HL-60/S4 treated with phorbol 12-myristate 13-acetate at 8.2 ng/mL for 4 days and 3 days (cell line): Measurements from ENCODE around the gene SCGB1A1.

Experiments
- in situ Hi-C: fragments of 300-500 bp; cut with MboI; formaldehyde crosslinking; loops from 2 replicates; pipeline ENCODE4 v1.15.0; 2022; ENCODE audit warnings: low sequenced_read_pairs

SCGB1A1 gene

DNA sequence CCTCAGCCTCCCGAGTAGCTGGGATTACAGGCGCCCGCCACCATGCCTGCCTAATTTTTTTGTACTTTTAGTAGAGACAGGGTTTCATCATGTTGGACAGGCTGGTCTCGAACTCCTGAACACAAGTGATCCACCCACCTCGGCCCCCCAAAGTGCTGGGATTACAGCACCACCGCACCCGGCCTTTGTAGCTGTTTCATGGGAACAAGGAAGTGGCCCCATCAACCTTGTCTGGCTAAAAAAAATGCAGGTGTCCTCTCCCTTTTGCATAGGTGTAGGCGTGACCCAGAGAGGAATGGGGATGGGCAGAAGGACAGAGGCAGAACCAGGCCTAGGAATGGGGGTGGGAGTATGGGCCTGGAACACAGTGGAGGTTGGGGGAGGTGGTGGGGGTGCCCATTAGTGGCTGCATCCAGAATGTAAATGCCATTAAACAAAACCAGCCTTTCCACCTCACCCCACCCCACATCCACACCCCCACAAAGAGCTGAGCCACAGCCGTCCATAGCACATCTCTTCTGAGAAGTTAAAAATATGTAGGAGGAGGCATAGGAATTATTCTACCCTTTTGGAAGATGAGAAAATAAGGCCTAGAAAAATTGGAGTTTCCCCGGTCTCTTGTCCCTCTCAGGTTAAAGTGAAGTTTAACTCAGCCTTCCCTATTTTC lies 22.8 kb upstream of the SCGB1A1 start:
- in situ Hi-C loops = loop anchor here (10.0 to 25.0 kb wide), 2 partner anchors 169 to 466 kb away; no protein-coding TSS in a partner anchor

GRCh38 chr11:62398011-62398994 lies 20.5 kb upstream of the SCGB1A1 start:
- in situ Hi-C loops = loop anchor here (10.0 to 25.0 kb wide), 2 partner anchors 166 to 464 kb away; no protein-coding TSS in a partner anchor

DNA sequence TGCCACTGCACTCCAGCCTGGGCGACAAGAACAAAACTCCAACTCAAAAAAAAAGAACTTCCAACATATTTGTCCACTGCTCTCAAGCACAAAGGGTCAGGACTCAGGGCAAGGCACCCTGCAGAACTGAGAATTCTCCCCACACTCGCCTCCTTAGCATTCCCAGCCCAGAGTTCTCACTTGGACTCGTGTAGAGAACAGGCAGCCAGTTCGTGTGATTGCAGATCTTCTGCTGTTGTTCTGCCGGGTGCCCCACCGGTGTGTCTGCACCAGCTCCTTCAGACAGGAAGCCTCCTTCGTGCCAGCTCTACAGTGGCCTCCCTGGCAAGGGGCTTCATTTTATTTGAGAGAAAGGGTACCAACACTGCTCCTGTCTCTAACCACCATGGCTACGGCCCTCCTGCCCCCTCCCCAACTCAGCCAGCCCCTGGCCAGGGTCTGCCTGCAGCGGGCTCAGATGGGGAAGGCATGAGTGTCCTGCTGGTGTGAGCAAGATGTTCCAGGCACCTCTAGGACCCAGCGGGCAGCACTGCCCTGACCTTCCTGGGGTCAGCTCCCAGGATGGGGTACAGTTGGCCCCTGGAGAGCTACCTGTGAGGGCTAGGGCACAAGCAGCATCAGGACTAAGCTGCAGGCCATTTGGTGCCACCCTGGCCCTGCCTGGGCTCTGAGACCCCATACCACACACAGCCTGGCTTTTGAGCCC lies 19.5 kb upstream of the SCGB1A1 start:
- in situ Hi-C loops = loop anchor here (10.0 to 25.0 kb wide), 2 partner anchors 165 to 463 kb away; no protein-coding TSS in a partner anchor

DNA sequence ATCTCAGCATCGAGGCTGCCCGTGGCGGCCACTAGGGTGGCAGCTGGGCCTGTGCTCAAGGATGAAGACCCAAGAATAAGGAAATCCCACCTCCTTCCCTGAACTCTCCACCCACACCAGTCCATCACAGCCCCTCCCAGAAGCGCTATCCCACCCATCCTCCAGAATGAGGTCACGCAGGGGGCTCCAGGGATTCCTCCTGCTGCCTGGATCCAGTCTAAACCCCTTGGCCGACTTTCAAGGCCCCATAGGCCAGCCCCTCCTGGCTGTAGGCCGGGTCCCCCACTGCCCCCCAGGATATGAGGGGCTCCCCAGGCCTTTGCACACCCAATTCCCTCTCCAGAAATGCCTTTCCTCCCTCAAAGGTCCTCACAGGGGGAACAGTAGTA lies 19.0 kb upstream of the SCGB1A1 start:
- in situ Hi-C loops = loop anchor here (10.0 to 25.0 kb wide), 2 partner anchors 165 to 462 kb away; no protein-coding TSS in a partner anchor

DNA sequence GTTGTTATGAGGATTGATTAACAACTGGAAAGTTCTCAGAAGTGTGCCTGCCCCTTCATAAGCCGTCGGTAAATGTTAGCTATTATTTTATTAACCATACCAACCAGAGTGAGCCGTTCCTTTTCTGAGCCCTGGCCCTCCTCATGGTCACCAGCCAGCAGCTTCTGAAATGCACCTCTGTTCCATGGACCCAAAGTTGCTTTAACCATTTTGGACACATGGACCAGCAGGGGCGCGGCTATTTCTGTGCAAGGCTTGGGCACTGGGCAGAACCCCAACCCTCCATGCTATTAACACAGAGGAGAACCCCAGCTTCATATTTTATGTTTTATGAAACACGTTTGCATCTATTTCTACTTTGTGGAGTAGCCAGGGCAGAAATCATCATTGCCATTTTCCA lies 18.6 kb upstream of the SCGB1A1 start:
- in situ Hi-C loops = no loop called here

GRCh38 chr11:62400760-62401159 lies 18.1 kb upstream of the SCGB1A1 start:
- in situ Hi-C loops = no loop called here

- in situ Hi-C loops = no loop called here
These were observed 17.5 kb upstream of the SCGB1A1 start for GRCh38 chr11:62401356-62401755.

- in situ Hi-C loops = no loop called here
These were observed 17.0 kb upstream of the SCGB1A1 start for GRCh38 chr11:62401811-62402210.

DNA sequence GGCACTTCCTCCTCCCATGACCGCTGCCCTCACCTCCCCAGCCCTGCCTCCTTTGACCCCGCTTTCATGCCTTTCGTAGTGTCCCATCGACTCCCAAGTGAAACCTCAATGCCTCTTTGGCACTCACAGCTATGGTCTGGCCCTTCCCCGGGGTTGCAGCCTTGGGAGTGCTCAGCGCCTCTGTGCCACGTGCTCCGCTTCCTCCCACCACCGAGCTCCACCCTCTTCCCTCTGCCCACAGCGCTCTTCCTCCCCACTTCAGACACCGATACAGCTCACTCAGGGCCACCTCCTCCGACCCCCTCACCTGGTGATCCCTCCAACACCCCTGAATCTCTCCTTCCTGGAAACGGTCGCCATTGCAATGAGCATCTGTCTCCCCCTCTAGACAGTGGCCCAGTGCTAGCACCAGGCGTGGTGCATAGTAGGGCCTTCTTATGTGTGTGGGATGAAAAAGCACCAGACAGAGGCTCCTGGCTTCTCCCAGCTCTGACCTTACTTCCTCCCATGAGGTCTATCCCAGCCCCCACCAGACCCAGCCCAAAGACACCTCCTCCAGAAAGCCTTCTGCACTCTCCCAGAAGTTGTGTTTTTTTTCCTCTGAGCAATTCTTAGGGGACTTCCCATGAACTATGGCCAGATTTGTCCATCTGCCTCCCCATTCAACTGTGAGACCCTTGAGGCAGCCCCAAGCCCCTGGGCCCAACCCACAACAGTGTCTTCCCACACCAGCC lies 16.4 kb upstream of the SCGB1A1 start:
- in situ Hi-C loops = no loop called here

GRCh38 chr11:62402960-62403730 lies 15.7 kb upstream of the SCGB1A1 start:
- in situ Hi-C loops = no loop called here

DNA sequence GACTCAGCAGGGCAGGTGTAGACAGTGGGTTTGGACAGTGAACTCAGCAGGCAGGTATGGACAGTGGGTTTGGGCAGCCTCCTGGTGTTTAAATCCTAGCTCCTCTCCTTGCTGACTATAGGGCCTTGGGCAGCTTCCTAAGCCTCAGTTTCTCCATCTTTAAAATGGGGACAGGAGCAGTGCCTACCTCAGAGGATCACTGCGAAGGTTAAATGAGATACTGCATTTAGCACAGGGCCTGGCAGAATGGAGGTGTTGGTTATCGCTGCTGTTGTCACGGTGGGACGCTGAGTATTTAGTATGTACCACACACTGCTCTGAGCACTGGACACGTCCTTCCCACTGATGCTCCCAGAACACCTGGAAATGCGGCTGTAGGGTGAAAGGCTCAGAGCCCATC lies 14.4 kb upstream of the SCGB1A1 start:
- in situ Hi-C loops = no loop called here

- in situ Hi-C loops = no loop called here
These were observed 13.9 kb upstream of the SCGB1A1 start for GRCh38 chr11:62404901-62405300.

- in situ Hi-C loops = no loop called here
These were observed 12.8 kb upstream of the SCGB1A1 start for GRCh38 chr11:62406034-62406433.

GRCh38 chr11:62409831-62410230 lies 9.0 kb upstream of the SCGB1A1 start:
- in situ Hi-C loops = no loop called here

- in situ Hi-C loops = no loop called here
These were observed 7.9 kb upstream of the SCGB1A1 start for GRCh38 chr11:62410972-62411371.

DNA sequence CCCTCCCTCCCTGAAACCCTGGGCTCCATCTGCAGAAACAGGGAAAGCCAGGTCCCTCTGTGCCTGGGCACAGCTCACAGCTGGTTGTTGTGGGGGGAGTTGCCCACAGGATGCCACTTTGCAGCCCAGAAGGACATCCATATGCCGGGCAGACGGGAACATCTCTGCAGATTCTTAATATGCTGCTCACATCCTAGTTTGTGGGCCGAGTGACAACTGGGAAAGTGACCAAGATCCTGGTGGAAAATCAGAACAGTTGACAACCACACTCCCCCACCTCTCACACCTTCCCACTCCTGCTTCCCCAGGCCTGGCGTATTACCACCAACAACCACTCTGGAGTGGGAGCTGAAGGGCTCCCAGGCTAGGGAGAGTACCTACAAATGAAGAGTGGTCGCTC lies 7.3 kb upstream of the SCGB1A1 start:
- in situ Hi-C loops = no loop called here

DNA sequence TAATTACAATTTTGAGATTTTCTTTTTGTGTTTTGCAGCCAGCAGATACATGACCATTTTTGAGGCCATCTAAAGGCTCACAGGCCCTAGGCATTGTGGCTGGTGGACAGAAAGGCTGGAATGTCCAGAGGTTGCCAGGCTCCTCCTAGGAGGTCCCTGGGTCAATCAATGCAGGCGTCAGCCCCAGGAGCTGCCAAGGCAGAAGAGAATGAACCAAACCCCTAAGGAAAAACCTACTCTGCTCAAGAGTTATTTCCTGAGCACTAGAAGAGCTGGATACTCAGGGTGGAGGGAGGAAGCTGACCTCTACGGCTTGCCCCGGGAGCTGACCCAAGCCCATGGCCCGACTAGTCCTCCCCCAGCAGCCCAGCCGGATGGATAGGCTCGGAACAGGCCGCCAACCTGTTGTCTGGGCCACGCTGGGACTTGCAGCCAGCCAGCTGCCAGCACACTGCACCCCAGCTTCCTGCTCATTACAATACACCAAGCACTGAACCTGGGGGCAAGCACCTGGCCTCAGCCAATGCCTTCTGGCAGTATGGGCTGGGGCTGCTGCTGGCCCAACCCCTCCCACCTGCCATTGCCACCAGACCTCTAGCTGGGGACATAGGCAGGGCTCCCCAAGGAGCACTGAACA lies 5.7 kb upstream of the SCGB1A1 start:
- in situ Hi-C loops = no loop called here

- in situ Hi-C loops = no loop called here
These were observed 2.2 kb upstream of the SCGB1A1 start for GRCh38 chr11:62416596-62416995.

DNA sequence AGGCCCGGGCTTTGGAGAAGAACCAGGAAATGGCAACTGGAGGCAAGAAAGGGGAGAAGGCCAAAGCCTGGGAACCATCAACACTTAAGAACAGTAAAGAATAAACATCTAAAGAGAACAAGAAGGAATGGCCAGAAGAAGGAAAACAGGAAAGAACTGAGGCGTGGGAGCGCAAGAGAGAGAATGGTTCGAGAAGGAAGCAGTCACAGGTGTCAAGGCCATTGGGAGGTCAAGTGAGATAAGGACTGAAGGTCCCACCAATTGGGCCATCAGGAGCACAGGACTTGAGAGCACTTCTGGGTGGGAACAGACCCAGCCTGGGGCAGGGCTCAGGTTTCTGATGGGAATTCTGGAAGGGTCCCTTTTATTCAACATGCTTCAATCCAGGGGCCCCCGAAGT lies 697 bp upstream of the SCGB1A1 start:
- in situ Hi-C loops = no loop called here
